ENCODE data around the gene STRA6.

Gene STRA6

GRCh38 chr15:74136814-74137536, 65.6 kb downstream of the STRA6 start:
- H3K27me3 Mint-ChIP-seq, result peaks cover 77% of the 10 kb centered on the region
- H3K9me3 Mint-ChIP-seq, result no peaks in the 10 kb centered on the region
- no peak overlapping the region for H3K27ac Mint-ChIP-seq
- no peaks in the 10 kb centered on the region for H3K36me3 Mint-ChIP-seq (ENCODE audit: low read depth)
- peak overlapping the region; percentile 20 for H3K4me3 Mint-ChIP-seq
- peaks cover 15% of the 10 kb centered on the region for H3K4me1 Mint-ChIP-seq (ENCODE audit: low read depth)
- intact Hi-C loops (cut with micrococcal nuclease), result no loop called here

GRCh38 chr15:74136540-74136813, 66.1 kb downstream of the STRA6 start:
- intact Hi-C loops (cut with micrococcal nuclease), result no loop called here
- Mint-ChIP-seq H3K4me3 (peak overlapping the region; percentile 20), H3K27ac (no peak overlapping the region), H3K36me3 (ENCODE audit: low read depth) (no peaks in the 10 kb centered on the region), H3K9me3 (no peaks in the 10 kb centered on the region), H3K4me1 (ENCODE audit: low read depth) (peaks cover 15% of the 10 kb centered on the region), H3K27me3 (peaks cover 80% of the 10 kb centered on the region)

- H3K36me3 Mint-ChIP-seq (ENCODE audit: low read depth), result no peaks in the 10 kb centered on the region
- intact Hi-C loops (cut with micrococcal nuclease), result no loop called here
- H3K4me3 Mint-ChIP-seq, result no peak overlapping the region
- no peak overlapping the region for H3K27ac Mint-ChIP-seq
- H3K4me1 Mint-ChIP-seq (ENCODE audit: low read depth), result peaks cover 19% of the 10 kb centered on the region
- H3K9me3 Mint-ChIP-seq, result no peaks in the 10 kb centered on the region
- H3K27me3 Mint-ChIP-seq, result peaks cover 92% of the 10 kb centered on the region
Measured at GRCh38 chr15:74135041-74135565, 67.5 kb downstream of the STRA6 start.

GRCh38 chr15:74134387-74135027, 68.1 kb downstream of the STRA6 start:
- Mint-ChIP-seq H3K4me3 (no peak overlapping the region), H3K4me1 (ENCODE audit: low read depth) (peaks cover 25% of the 10 kb centered on the region), H3K27me3 (peaks cover 94% of the 10 kb centered on the region), H3K36me3 (ENCODE audit: low read depth) (no peaks in the 10 kb centered on the region), H3K9me3 (no peaks in the 10 kb centered on the region), H3K27ac (no peak overlapping the region)
- intact Hi-C loops (cut with micrococcal nuclease), result no loop called here

- H3K36me3 Mint-ChIP-seq (ENCODE audit: low read depth), result no peaks in the 10 kb centered on the region
- no peak overlapping the region for H3K27ac Mint-ChIP-seq
- peaks cover 30% of the 10 kb centered on the region for H3K4me1 Mint-ChIP-seq (ENCODE audit: low read depth)
- intact Hi-C loops (cut with micrococcal nuclease), result no loop called here
- peaks cover 96% of the 10 kb centered on the region for H3K27me3 Mint-ChIP-seq
- H3K4me3 Mint-ChIP-seq, result no peak overlapping the region
- no peaks in the 10 kb centered on the region for H3K9me3 Mint-ChIP-seq
Measured at GRCh38 chr15:74133694-74134386, 68.7 kb downstream of the STRA6 start.

- H3K27me3 Mint-ChIP-seq, result peaks cover 96% of the 10 kb centered on the region
- H3K9me3 Mint-ChIP-seq, result no peaks in the 10 kb centered on the region
- H3K4me3 Mint-ChIP-seq, result no peak overlapping the region
- no peak overlapping the region for H3K27ac Mint-ChIP-seq
- H3K36me3 Mint-ChIP-seq (ENCODE audit: low read depth), result no peaks in the 10 kb centered on the region
- peaks cover 33% of the 10 kb centered on the region for H3K4me1 Mint-ChIP-seq (ENCODE audit: low read depth)
- intact Hi-C loops (cut with micrococcal nuclease), result no loop called here
Measured at GRCh38 chr15:74132681-74133651, 69.6 kb downstream of the STRA6 start.

- no peak overlapping the region for H3K4me3 Mint-ChIP-seq
- no peaks in the 10 kb centered on the region for H3K36me3 Mint-ChIP-seq (ENCODE audit: low read depth)
- H3K27me3 Mint-ChIP-seq, result peaks cover 97% of the 10 kb centered on the region
- no peaks in the 10 kb centered on the region for H3K9me3 Mint-ChIP-seq
- intact Hi-C loops (cut with micrococcal nuclease), result no loop called here
- H3K4me1 Mint-ChIP-seq (ENCODE audit: low read depth), result peaks cover 31% of the 10 kb centered on the region
- H3K27ac Mint-ChIP-seq, result no peak overlapping the region
Measured at GRCh38 chr15:74131628-74132413, 70.8 kb downstream of the STRA6 start.

GRCh38 chr15:74130849-74131627, 71.5 kb downstream of the STRA6 start:
- H3K4me3 Mint-ChIP-seq, result no peak overlapping the region
- H3K27me3 Mint-ChIP-seq, result peaks cover 95% of the 10 kb centered on the region
- no peak overlapping the region for H3K27ac Mint-ChIP-seq
- intact Hi-C loops (cut with micrococcal nuclease), result no loop called here
- no peaks in the 10 kb centered on the region for H3K36me3 Mint-ChIP-seq (ENCODE audit: low read depth)
- H3K4me1 Mint-ChIP-seq (ENCODE audit: low read depth), result peaks cover 28% of the 10 kb centered on the region
- no peaks in the 10 kb centered on the region for H3K9me3 Mint-ChIP-seq

GRCh38 chr15:74130155-74130848, 72.3 kb downstream of the STRA6 start, which contains the start of gene ISLR2:
TSS of gene ISLR2 (plus strand) at chr15:74130586. CDS start at chr15:74132755, 2,169 bp downstream.
- H3K4me1 Mint-ChIP-seq (ENCODE audit: low read depth), result peaks cover 28% of the 10 kb centered on the region
- no peaks in the 10 kb centered on the region for H3K36me3 Mint-ChIP-seq (ENCODE audit: low read depth)
- no peaks in the 10 kb centered on the region for H3K9me3 Mint-ChIP-seq
- intact Hi-C loops (cut with micrococcal nuclease), result no loop called here
- no peak within 1 kb of the TSS for H3K4me3 Mint-ChIP-seq
- H3K27me3 Mint-ChIP-seq, result peaks cover 91% of the 10 kb centered on the region
- H3K27ac Mint-ChIP-seq, result no peak within 1 kb of the TSS

- Mint-ChIP-seq H3K36me3 (ENCODE audit: low read depth) (no peaks in the 10 kb centered on the region), H3K4me3 (no peak overlapping the region), H3K9me3 (no peaks in the 10 kb centered on the region), H3K27ac (no peak overlapping the region), H3K27me3 (peaks cover 90% of the 10 kb centered on the region), H3K4me1 (ENCODE audit: low read depth) (peaks cover 22% of the 10 kb centered on the region)
- intact Hi-C loops (cut with micrococcal nuclease), result no loop called here
Measured at GRCh38 chr15:74129586-74130154, 72.9 kb downstream of the STRA6 start.

Measured in dendritic cell treated with granulocyte-macrophage colony-stimulating factor and Interleukin-4, amounts not matched to agents 40 ng/mL and 50 ng/mL, for 4 days (primary cell).